Transverse colon (tissue), 4 donors: Measurements from ENCODE around the gene TAF4.

Experiments
- EP300 ChIP-seq: sonication (generic); formaldehyde crosslinking; IDR thresholded peaks from one replicate; pipeline ENCODE4 v1.6.1; 2017; ENCODE audit warnings: antibody characterized with exemption, low read depth
- POLR2A ChIP-seq: fragments of 450-650 bp; IDR thresholded peaks from one replicate; pipeline ENCODE4 v1.6.1; 2016; ENCODE audit warnings: antibody characterized with exemption, mild to moderate bottlenecking, moderate library complexity
- POLR2AphosphoS5 ChIP-seq, 3 donors: sonication (generic); formaldehyde crosslinking; IDR thresholded peaks; one replicate each; pipeline ENCODE4 v1.6.1; 2016; ENCODE audit warnings: antibody characterized with exemption in 3 of 3
- TF ChIP-seq, protein P1 (sequence below), 5 experiments: fragments of 200-600 bp in 3 of 5; fragments of 450-650 bp in 2 of 5; sonication (generic) in 3 of 5; IDR thresholded peaks; 1 replicate in 2 of 5; 2 replicates in 3 of 5; pipeline ENCODE4 v1.5.1; 2016 to 2017; ENCODE audit warnings: antibody characterized with exemption in 5 of 5, inconsistent platforms in 3 of 5, mild to moderate bottlenecking in 2 of 5, moderate library complexity in 1 of 5

DNA sequence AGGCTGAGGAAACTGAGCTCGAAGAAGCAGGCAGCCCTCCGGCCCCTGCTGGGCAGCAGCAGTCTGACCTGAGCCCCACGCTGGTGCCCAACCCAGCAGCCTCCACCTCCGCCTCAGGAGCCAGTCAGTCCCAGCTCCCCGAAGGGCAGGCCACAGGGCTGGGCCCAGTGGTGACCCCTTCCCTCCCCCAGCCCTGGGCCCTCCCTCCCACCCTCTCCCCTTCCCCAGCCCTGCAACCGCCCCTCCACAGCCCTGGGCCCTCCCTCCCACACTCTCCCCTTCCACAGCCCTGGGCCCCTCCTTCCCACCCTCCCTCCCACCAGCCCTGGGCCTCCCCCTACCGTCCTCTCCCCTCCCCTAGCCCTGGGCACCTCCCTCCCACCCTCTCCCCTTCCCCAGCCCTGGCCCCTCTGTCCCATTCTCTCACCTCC lies 115.0 kb downstream of the TAF4 start:
- TF ChIP-seq POLR2A (no peak), POLR2AphosphoS5 (IDR thresholded peaks at IDR 0.05) (no peak), EP300 (no peak)
- TF ChIP-seq, protein P1, sequence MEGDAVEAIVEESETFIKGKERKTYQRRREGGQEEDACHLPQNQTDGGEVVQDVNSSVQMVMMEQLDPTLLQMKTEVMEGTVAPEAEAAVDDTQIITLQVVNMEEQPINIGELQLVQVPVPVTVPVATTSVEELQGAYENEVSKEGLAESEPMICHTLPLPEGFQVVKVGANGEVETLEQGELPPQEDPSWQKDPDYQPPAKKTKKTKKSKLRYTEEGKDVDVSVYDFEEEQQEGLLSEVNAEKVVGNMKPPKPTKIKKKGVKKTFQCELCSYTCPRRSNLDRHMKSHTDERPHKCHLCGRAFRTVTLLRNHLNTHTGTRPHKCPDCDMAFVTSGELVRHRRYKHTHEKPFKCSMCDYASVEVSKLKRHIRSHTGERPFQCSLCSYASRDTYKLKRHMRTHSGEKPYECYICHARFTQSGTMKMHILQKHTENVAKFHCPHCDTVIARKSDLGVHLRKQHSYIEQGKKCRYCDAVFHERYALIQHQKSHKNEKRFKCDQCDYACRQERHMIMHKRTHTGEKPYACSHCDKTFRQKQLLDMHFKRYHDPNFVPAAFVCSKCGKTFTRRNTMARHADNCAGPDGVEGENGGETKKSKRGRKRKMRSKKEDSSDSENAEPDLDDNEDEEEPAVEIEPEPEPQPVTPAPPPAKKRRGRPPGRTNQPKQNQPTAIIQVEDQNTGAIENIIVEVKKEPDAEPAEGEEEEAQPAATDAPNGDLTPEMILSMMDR (IDR thresholded peaks at IDR 0.05): no peak
